HuH-7.5 (cell line): ENCODE data around the gene BNIP3.
"Not testable (repeated sequence)": the region's sequence is repeated elsewhere in the genome, so short reads cannot be mapped to it uniquely, and the experiment has no call there.

ENCODE experiments used
- DNase-seq: peaks from one replicate; pipeline ENCODE4 v3.0.0; 2011; ENCODE audit warnings: low spot score

BNIP3 gene

DNA sequence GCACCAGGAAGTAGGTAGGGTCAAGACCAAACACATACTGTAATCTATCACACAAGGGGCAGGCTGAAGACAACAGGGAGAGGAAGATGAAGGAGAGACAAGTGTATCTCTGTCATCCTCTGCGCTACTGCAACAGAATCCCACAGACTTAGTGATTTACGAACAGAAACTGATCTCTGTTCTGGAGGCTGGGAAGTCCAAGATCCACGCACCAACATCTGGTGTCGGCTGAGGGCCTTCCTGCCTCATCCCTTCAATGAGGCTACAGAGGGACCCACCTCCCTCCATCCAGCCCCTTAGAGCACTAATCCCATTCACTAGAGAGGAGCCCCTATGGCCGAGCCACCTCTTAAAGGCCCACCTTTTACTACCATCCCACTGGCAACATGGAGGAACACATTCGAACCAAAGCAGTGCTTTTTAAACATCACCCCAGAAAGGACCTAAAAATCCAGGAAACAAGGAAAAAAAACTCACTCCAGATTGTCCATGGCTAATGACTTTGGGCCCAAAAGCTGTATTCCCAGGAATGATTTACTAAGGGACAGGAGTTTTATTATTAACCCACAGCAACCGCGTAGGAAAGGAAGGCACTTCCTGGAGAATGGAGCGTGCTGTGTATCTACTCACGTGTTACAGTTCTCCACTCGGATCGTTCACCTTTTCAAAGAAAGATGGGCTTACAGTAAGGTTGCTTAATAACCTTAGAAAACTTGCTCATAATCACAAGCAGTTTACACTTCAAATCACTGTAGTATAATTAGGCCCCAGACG lies 4.2 kb downstream of the BNIP3 start:
- no peak for DNase-seq

DNA sequence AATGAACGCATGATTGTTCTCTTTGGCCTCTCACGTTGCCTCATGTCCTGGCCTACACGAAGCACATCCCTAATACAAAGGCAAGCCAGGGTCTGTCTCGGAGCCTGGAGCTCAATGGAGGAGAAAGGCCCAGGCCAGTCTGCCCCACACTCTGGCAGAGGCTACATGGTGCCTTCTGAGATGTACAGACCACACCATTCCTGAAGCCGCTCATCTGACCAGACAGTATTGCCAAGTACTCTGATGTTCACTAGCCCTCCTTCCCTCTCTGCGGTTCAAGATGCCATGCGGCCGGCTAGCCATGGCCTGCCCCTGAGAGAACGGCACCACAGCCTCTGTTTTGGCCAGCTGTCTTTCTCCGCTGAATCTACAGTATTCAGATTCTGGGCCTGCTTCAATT lies 5.9 kb downstream of the BNIP3 start:
- DNase-seq: no peak

DNA sequence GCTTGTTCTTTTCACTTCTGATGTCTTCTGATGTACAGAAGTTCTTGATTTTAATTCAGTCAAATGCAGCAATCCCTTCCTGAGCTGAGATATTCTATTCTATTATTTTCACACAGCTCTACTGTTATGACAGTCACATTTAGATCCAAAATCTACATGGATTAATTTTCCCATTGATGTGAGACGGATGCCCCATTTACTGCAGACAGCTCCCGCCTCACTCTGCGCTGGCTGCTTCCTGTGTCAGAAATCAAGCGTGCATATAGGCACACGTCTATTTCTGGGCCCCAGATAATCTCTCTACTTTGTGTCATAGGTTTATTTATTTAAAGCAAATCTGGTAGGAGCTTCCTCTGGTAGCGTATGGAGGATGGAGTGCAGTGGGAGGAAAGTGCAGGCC lies 6.7 kb downstream of the BNIP3 start:
- no peak for DNase-seq

DNA sequence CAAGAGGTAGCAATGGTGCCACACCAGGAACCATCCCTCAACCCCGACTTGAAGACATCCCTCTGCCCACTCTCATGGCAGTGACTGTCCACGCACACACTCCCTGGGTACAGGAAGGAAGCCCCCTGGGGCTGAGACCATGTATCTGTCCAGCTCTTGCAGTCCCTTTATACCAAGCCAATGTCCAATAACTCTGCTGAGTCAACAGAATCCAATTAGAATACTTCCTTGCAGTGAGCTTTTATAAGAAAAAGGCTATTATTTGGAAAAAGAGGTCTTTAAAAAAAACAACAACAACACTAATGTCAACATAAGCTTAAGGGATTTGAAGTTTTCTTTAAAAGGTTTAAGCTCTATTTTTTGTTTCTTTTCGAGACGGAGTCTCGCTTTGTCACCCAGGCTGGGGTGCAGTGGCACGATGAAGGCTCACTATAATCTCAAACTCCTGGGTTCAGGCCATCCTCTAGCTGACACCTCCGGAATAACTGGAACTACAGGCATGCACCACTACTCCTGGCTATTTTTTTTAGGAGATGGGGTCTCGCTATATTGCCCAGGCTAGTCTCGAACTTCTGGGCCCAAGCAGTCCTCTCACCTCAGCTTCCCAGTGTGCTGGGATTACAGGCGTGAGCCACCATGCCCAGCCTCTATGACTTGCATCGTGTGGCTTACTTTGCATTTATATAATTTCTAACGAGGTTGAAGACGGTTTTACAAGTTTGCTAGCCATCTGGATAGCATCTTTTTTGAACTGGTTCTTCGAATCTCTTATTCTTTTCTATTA lies 7.5 kb downstream of the BNIP3 start:
- DNase-seq: no peak

DNA sequence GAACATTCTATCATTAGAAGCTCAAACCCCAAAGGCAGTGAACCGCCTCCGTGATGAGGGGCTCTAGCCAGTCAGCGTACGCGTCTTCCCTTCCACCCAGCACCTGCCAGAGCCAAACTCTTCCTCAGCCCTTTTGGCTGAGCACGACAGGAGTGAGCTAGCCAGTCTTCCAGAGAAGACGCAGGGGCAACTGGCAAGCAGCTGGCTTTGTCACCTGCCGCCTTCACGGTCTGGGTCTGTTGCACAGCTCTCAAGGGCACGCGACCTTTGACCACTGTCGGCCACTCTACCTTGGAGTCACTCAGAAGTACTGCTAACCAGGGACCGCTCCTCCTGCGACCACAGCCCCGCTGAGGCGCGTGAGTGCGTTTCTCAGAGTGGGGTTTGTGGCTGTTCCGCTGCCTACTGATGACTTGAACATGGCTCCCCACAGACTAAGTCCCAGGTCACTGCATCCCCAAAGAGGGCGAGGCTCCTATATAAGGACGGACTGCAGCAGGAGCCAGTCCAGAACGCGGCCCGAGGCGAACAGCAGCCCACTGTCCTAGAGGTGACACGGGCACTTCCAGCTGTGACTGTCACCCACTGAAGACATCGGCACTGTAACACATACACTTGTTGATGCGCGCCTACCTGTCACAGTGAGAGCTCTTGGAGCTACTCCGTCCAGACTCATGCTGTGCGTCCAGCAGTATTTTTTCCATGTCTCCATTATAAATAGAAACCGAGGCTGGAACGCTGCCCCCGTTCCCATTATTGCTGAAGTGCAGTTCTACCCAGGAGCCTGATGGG lies 8.4 kb downstream of the BNIP3 start:
- no peak for DNase-seq

DNA sequence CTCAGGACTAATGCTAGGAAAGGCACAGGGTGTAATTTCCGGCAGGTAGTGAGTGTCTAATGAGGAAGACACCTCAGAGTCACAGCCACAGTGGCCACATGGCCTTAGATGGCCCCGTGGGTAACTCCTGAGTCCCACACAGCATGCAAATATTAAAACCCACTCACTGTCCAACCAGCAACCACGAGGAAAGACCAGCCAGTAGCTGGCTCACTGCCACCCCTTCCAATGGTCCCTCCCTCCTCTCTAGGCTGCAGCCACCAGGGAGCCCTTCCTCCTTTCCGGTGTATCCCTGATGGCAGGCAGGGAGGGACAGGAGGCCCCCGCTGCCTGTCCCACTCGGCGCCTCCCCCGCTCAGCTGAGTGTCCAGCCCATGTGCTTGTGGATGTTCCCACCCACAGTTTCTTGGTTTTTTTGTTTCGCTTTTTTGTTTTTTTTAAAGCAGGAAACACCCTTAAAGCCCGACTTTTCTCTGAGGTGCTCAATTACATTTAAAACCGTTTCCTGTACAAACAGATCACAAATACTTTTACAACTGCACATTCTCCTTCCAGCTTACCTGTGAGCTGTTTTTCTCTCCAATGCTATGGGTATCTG lies 9.2 kb downstream of the BNIP3 start:
- DNase-seq: no peak

DNA sequence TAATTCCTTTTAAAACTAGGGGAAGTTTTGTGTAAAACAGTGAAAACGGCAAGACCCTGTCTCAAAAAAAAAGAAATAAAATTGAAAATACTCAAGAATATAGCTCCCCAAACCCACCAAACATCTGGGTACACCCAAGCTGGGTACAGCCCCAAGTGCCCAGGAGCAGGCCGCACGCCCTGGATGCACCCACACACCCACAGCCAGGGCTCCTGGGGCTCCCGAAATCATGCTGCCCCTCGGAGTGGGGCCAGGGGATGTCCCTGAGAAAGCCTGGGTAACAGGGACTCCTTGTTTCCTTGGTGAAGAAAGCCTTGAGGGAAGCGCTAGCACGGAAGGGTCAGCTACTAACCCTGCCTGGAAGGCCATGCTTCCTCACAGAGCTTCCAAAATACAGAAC lies 10.1 kb downstream of the BNIP3 start:
- DNase-seq: no peak

DNA sequence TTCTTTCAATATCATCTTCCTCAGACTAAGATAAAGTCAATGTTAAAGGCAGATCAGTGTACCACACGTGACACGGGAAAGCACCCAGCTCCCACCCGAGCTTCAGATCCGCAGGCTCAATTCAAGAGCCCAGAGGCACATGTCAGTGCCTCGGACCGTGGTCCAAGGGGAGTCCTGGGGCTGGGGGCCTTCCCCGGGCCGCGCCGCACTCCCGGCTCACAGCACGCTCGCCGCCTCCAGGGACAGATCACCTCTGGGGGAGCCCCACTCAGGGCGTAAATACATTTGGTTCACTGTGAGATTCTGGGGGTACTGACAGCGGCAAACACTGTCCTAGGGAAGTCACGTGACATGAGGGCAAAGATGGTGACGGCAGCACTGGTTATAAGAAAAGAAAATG lies 10.8 kb downstream of the BNIP3 start:
- no peak for DNase-seq

DNA sequence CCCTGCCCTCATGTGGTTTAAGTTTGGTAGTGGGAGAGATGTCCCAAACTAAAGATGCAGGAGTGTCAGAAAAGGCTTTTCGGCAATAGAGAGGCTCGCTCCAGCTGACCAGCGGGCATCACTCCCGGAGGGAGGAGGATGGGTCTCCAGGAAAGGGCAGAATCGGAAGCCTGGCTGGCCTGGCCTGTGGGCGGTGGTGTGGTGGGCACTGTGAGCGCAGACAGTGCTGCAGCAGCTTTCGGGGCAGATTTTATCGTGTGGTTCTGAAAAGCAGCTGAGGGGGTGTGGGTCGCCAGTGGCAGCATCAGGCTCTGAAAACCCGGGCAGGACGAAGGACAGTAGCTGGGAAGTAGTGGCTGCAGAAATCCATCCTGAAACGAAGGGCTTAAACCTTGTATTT lies 12.8 kb downstream of the BNIP3 start:
- no peak for DNase-seq

DNA sequence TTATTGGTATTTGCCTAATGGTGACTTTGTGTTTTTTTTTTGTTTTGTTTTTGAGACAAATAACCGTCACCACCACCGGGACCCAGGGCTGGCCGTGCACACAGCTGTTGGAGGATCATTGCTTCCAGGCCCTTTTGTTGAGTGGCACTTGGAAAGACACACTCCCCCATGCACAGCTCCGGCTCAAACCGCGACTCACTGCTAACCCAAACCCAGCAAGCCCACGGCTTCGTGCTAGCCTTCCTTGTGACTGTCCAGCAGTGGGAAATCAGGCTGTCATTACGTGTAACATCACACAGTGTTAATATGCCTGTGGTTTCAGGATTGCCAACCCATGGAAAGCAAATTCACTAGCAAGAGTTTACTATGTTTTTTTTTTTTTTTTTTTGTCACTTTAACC lies 17.4 kb downstream of the BNIP3 start:
- DNase-seq: no peak

DNA sequence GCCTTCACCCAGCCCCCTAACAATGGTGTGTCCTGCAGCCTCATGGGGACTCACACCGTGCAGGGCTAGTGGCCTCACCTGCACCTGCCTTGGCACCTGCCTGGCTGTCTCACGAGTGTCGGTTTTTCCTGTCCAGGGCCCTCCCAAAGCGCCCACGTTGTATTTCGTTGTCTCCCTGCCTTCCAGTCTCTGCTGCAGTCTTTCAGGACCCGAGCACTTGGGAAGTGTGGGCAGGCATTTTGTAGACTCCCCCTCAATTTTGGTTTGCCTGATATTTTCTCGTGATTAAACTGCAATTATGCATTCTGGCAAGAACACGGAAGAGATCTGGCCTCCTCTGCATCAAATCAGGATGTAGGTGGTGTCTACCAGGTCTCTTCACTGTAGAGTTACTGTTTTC lies 17.9 kb downstream of the BNIP3 start:
- DNase-seq: no peak

DNA sequence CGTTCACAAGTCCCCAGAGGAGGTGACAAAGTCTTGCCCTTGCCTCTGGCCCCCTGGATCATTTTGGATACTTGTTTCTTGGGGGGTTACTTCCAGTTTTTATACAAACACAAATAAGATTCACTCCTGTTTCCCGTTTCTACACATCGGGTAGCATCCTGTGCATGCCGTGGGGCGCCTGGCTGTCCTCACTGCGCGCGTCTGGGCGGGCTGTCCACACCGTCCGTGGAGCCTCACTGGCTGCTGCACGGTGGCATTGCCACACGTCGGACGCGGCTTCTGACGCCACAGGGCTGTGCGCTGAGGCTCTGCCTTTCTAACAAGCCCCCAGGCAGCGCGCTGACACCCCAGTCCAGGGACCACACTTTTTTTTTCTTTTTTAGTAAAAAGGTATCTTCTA lies 18.4 kb downstream of the BNIP3 start:
- DNase-seq: no peak

DNA sequence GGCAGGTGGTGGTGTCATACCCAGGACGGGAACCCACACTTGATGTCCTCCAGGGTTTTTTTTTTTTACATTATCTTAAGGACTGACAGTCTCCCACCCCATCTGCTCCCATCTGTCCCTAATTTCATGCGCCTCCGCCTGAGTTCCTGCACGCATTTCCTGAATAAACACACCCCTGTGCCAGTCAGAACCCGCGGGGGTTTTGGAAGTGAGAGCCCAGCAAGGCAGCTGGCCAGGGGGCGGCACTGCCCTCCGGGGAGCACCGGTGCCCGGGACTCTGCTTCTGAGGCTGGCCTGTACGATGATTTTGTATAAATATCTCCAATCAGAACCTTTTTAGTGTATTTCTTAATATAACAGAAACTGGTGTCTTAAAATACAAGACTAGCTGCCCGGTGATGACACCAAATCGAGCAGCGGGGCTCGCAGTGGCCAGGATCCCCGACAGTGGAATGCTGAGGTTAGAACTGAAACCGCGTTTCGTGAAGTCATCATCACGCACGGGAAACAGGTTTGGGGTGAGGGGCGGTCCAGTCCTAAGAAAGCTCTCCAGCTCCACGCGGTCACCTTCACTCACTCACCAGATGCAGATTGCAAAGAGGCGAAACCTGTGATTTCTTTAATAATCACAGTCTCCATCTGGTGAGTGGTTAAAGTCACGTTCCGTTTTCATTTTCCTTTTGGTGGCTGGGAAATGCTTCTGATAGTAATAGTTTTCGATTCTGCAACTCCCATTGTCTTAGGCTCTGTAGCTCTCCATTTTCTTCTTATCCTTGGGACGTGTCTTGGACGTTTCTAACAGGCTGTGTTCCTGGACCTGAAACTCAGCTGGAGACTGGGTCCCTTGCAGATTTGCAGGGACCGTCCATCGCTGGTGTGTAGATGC lies 19.7 kb downstream of the BNIP3 start:
- no peak for DNase-seq

DNA sequence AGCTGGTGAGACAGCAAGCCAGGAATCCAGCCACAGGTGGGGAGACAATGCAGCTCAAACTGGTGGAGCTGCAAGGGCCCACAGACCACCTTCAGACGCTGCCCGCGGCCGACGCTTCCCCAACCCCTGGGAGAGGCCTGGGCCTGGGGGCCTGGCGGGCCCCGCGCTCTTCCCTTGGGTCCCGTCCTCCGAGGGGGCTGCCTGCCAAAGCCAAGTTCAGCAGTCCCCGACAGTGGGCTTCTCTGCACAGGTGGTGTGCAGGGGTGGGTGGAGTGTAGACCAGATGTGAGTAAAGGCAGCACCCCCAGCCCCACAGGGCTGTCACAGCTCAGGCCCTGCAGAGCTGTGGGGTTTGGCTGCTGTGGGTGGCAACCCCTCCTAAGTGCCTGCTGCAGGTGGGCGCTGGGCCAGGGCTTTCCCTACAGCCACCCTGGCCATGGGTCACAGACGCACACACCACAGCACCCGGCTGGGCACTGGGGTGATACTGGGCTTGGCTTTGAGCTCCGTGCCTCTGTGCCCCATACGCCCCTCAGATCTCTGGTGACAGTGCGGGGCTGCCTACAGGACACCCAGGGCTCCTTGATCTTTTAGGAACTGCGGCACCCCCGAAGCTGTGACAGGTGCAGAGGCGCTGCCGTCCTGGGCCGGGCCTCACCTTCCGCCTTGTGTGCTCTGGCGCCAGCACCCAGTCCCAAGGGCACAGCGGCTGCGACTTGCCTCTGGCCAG lies 20.5 kb downstream of the BNIP3 start:
- DNase-seq: no peak

DNA sequence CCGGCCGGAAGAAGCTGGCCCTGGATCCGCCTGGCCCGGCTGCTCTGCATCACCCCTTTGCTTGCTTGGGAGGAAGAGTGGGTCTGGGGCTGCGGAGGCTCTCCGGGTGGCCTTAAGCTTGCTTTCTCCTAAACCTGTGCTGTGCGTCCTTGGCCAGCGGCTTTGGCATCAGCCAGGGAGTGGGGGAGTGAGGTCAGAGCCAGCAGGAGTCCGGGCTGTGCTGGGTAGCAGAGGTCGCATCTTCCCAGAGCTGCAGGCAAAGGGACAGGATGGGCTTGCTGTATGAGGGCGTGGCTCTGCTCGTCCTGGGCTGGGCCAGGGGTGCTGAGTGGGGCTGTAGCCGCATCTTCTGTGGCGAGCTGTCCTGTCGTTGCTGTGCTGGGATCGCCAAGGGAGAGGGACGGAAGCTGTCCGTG lies 21.1 kb downstream of the BNIP3 start:
- DNase-seq: no peak

DNA sequence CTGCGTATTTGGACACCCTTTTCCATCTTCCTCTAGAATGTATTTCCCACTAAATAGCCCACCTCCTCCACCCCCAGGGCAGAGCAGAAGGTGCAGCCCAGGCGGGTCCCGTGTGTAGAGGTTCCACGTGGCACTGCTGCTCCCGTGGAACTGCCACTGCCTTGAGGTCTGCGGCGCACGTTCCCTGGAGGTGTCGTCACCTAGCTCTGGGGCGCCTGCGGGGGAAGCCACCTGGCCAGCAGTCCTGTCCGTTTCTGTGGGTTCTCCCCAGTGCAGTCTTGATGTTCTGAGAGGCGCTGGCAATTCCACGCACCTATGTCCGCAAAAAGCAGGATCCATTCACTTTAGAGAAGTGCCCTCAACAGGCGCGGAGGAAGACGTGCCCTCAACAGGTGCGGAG lies 21.9 kb downstream of the BNIP3 start:
- no peak for DNase-seq

DNA sequence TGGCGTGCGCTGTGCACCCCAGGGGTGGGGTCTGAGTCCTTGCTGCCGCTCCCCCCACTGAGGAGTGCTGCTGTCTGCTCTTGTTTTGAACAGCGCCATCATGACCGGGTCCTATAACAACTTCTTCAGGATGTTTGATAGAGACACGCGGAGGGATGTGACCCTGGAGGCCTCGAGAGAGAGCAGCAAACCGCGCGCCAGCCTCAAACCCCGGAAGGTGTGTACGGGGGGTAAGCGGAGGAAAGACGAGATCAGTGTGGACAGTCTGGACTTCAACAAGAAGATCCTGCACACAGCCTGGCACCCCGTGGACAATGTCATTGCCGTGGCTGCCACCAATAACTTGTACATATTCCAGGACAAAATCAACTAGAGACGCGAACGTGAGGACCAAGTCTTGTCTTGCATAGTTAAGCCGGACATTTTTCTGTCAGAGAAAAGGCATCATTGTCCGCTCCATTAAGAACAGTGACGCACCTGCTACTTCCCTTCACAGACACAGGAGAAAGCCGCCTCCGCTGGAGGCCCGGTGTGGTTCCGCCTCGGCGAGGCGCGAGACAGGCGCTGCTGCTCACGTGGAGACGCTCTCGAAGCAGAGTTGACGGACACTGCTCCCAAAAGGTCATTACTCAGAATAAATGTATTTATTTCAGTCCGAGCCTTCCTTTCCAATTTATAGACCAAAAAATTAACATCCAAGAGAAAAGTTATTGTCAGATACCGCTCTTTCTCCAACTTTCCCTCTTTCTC lies 26.0 kb downstream of the BNIP3 start:
- no peak for DNase-seq

DNA sequence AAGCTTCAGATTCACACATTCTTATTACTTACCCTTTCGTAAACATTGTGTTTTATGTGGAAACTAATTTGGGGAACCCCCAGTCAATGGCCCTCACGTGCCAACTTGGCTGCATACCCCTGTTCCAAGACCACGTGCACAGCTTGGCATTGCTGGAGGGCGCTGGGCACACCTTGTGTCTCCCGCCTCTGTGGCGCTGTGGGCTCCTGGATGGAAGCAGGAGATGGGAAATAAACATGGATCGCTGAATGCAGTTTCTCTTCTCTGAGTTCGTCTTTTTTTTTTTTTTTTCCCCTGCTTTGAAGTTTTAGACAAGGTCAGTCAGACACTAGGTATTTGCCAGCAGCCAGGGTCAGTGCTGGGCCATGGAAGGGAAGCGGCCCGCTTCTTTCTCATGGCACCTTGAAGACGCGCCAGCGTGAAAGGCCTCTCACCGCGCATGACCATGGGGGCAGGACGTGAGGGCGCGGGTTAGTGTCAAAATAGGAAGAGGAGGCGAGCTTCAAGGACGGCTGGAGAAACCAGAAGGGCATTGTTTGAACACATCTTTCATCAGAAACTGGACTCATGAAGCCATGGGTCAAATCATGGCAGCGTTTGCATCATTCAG lies 27.3 kb downstream of the BNIP3 start:
- no peak for DNase-seq

DNA sequence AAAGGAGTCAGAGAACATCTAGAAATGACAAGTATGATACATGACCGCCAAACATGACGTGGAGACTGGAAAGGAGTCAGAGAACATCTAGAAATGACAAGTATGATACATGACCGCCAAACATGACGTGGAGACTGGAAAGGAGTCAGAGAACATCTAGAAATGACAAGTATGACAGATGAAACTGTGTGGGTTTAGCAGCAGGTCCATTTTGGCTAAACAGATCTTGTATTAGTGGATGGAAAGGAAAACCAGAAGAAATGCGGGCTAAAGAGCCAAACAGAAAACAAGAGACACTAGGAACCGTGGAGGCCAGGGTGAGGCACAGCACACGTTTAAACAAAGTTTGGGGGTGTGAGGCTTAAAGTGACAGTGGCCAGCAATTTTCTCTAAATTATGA lies 31.8 kb downstream of the BNIP3 start:
- not testable (repeated sequence) for DNase-seq
